IPS-20b (cell line): ENCODE data around the gene STAP1.
"Not testable (repeated sequence)": the region's sequence is repeated elsewhere in the genome, so short reads cannot be mapped to it uniquely, and the experiment has no call there.

Experiments used
- H3K27ac ChIP-seq: one replicate; pipeline ENCODE4 v1.5.1; 2013; ENCODE audit warnings: low read length
- H3K27me3 ChIP-seq: 2 replicates; pipeline ENCODE4 v1.6.1; 2013; ENCODE audit warnings: mild to moderate bottlenecking, low read length, inconsistent platforms; ENCODE audit not compliant: insufficient read depth
- H3K36me3 ChIP-seq: 2 replicates; pipeline ENCODE4 v1.6.1; 2013; ENCODE audit warnings: low read depth, mild to moderate bottlenecking, inconsistent platforms, low read length, moderate library complexity; ENCODE audit not compliant: insufficient read depth
- H3K4me1 ChIP-seq: 2 replicates; pipeline ENCODE4 v1.6.1; 2013; ENCODE audit warnings: mild to moderate bottlenecking, control low read depth, inconsistent platforms, low read length, moderate library complexity; ENCODE audit not compliant: insufficient read depth
- H3K4me3 ChIP-seq: 2 replicates; pipeline ENCODE4 v1.5.1; 2013; ENCODE audit warnings: mild to moderate bottlenecking, low read length, inconsistent platforms
- H3K9ac ChIP-seq: 2 replicates; pipeline ENCODE4 v1.6.1; 2013; ENCODE audit warnings: low read depth, mild to moderate bottlenecking, inconsistent platforms, low read length, moderate library complexity
- H3K9me3 ChIP-seq: 2 replicates; pipeline ENCODE4 v1.6.1; 2013; ENCODE audit warnings: mild to moderate bottlenecking, low read depth, low read length, inconsistent platforms; ENCODE audit not compliant: insufficient read depth

STAP1 gene

DNA sequence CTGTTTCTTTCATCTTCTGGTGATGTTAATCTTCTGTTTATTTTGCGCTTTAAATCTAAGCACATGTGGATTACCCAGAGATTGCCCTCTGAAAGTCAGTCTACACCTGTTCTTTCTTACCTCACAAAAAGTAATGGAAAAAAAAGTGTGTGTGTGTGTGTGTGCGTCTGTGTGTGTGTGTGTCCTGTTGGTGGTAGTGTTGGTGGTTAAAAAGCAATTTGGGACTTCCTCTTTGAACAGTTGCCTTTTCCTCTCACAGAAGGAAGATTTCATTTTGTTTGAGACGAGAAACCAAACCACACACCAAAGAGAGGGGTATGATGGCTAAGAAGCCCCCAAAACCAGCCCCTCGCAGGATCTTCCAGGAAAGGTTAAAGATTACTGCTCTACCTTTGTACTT lies at the start of gene STAP1:
Gene STAP1 (plus strand): TSS at position 235 of the 400 bp plus-strand sequence. CDS start 83 bp downstream, at position 318.
- Histone ChIP-seq H3K27ac (no peak within 1 kb of the TSS), H3K4me1 (no peaks in the 10 kb centered on the region)

GRCh38 chr4:67512501-67512900 lies 46.0 kb upstream of the STAP1 start:
- H3K27ac ChIP-seq, result no peak overlapping the region
- no peak overlapping the region for H3K9ac ChIP-seq
- H3K36me3 ChIP-seq, result peaks cover 72% of the 10 kb centered on the region
- no peak overlapping the region for H3K4me3 ChIP-seq
- H3K27me3 ChIP-seq, result no peaks in the 10 kb centered on the region
- H3K4me1 ChIP-seq, result no peaks in the 10 kb centered on the region
- H3K9me3 ChIP-seq, result no peaks in the 10 kb centered on the region

More for the DNA sequence above, at the start of gene STAP1:
- Histone ChIP-seq H3K27me3 (no peaks in the 10 kb centered on the region), H3K36me3 (no peaks in the 10 kb centered on the region), H3K9ac (no peak within 1 kb of the TSS), H3K9me3 (no peaks in the 10 kb centered on the region), H3K4me3 (no peak within 1 kb of the TSS)

GRCh38 chr4:67520141-67520540 lies 38.4 kb upstream of the STAP1 start:
- H3K36me3 ChIP-seq, result peaks cover 27% of the 10 kb centered on the region
- no peak overlapping the region for H3K4me3 ChIP-seq
- H3K4me1 ChIP-seq, result no peaks in the 10 kb centered on the region
- H3K9ac ChIP-seq, result no peak overlapping the region
- no peaks in the 10 kb centered on the region for H3K27me3 ChIP-seq
- H3K9me3 ChIP-seq, result no peaks in the 10 kb centered on the region
- H3K27ac ChIP-seq, result no peak overlapping the region

DNA sequence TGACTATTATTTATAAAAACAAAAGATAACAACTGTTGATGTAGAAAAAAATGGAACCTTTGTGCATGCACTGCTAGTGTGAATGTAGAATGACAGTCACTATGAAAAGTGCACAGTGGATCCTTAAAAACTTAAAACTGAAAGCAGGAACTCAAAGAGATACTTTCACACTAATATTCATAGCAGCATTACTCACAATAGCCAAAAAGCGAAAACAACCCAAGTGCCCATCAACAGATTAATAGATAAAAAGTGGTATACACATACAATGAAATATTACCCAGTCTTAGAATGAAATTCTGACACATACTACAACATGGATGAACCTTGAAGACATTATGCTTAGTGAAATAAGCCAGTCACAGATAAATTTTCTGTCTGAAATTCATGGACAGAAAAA lies 37.0 kb upstream of the STAP1 start:
- Histone ChIP-seq H3K36me3 (peaks cover 19% of the 10 kb centered on the region; the same call in 1 of the 2 replicates), H3K9ac (no peak overlapping the region)

GRCh38 chr4:67522230-67522629 lies 36.3 kb upstream of the STAP1 start:
- no peaks in the 10 kb centered on the region for H3K9me3 ChIP-seq
- no peak overlapping the region for H3K9ac ChIP-seq
- no peaks in the 10 kb centered on the region for H3K4me1 ChIP-seq
- H3K27me3 ChIP-seq, result no peaks in the 10 kb centered on the region
- H3K27ac ChIP-seq, result no peak overlapping the region
- H3K4me3 ChIP-seq, result no peak overlapping the region
- H3K36me3 ChIP-seq, result peaks cover 18% of the 10 kb centered on the region; the same call in 1 of the 2 replicates

More for the DNA sequence above, 37.0 kb upstream of the STAP1 start:
- Histone ChIP-seq H3K4me1 (no peaks in the 10 kb centered on the region), H3K9me3 (no peaks in the 10 kb centered on the region), H3K27ac (no peak overlapping the region), H3K4me3 (no peak overlapping the region), H3K27me3 (no peaks in the 10 kb centered on the region)

DNA sequence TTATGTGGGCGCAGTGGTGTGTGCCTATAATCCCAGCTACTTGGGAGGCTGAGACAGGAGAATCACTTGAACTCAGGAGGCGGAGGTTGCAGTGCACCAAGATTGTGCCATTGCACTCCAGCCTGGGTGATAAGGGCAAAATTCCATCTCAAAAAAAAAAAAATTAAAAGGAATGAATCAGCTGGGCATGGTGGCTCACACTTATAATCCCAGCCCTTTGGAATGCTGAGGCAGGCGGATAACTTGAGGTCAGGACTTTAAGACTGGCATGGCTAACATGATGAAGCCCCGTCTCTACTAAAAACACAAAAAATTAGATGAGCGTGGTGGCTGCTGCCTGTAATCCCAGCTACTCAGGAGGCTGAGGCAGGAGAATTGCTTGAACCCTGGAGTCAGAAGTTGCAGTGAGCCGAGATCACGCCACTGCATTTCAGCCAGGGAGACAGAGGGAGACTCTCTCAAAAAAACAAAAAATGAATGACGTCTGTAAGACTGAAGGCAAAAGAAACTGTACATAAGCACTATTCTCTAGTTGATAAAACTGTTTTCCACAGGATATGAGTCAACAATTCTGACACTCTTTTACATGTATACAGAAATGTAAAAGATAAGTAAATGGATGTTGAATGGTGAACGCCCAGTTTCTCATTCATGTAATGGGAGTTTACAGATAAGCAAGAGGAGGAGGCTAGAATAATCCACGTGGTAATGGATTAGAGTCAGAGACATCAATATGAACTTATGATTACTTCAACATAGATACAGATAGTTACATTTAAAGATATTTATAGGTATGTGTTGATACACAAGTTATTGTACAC lies 35.5 kb upstream of the STAP1 start:
- H3K9ac ChIP-seq, result no peak overlapping the region
- no peaks in the 10 kb centered on the region for H3K9me3 ChIP-seq
- H3K27ac ChIP-seq, result no peak overlapping the region
- H3K27me3 ChIP-seq, result no peaks in the 10 kb centered on the region
- H3K4me1 ChIP-seq, result no peaks in the 10 kb centered on the region
- peaks cover 12% of the 10 kb centered on the region; the same call in 1 of the 2 replicates for H3K36me3 ChIP-seq
- H3K4me3 ChIP-seq, result no peak overlapping the region

GRCh38 chr4:67524140-67524539 lies 34.4 kb upstream of the STAP1 start:
- not testable (repeated sequence) for H3K27me3 ChIP-seq, H3K27ac ChIP-seq, H3K9me3 ChIP-seq, H3K4me1 ChIP-seq, H3K9ac ChIP-seq, H3K4me3 ChIP-seq
- peaks cover 11% of the 10 kb centered on the region; the same call in 1 of the 2 replicates for H3K36me3 ChIP-seq

GRCh38 chr4:67531379-67531962 lies 27.1 kb upstream of the STAP1 start:
- Histone ChIP-seq H3K9me3 (no peaks in the 10 kb centered on the region), H3K27me3 (no peaks in the 10 kb centered on the region), H3K9ac (no peak overlapping the region), H3K27ac (no peak overlapping the region), H3K4me3 (no peak overlapping the region), H3K4me1 (no peaks in the 10 kb centered on the region), H3K36me3 (peaks cover 63% of the 10 kb centered on the region)

- not testable (repeated sequence) for H3K4me3 ChIP-seq, H3K4me1 ChIP-seq, H3K9ac ChIP-seq, H3K27ac ChIP-seq, H3K9me3 ChIP-seq, H3K27me3 ChIP-seq
- H3K36me3 ChIP-seq, result peaks cover 70% of the 10 kb centered on the region
These were observed 26.1 kb upstream of the STAP1 start for GRCh38 chr4:67532397-67532796.

GRCh38 chr4:67533112-67533511 lies 25.4 kb upstream of the STAP1 start:
- Histone ChIP-seq H3K9me3 (no peaks in the 10 kb centered on the region), H3K36me3 (peaks cover 76% of the 10 kb centered on the region)

DNA sequence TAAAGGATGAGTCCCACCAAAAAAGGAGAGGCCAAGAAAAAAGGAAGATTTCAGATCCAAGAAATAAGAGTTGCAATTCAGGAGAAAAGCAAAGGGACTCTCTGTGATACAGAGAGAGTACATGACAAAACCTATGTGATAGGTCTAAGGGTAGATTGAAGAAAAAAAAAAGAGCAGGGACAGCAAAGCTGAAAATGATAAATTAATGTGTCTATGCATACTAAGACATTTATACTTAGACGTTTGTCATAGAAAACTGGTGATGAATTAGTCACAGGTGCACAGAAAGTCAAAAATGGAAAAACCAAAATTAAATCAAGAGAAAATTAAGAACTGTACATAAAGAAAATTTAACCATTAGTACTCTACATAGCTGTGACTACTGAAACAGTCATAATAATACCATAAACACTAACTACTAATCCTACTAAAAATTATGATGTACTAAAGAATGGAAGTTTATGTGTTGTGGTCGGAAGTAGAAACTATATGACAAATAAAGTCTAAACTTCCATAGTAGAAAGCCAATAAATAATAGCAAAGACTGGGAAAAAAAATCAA lies 23.2 kb upstream of the STAP1 start:
- Histone ChIP-seq H3K27me3 (no peaks in the 10 kb centered on the region), H3K4me3 (no peak overlapping the region), H3K27ac (no peak overlapping the region), H3K4me1 (no peaks in the 10 kb centered on the region), H3K9me3 (no peaks in the 10 kb centered on the region), H3K9ac (no peak overlapping the region), H3K36me3 (peaks cover 79% of the 10 kb centered on the region)

More at GRCh38 chr4:67533112-67533511, 25.4 kb upstream of the STAP1 start:
- H3K27ac ChIP-seq, result no peak overlapping the region
- H3K4me3 ChIP-seq, result no peak overlapping the region
- no peaks in the 10 kb centered on the region for H3K27me3 ChIP-seq
- no peak overlapping the region for H3K9ac ChIP-seq
- H3K4me1 ChIP-seq, result no peaks in the 10 kb centered on the region

DNA sequence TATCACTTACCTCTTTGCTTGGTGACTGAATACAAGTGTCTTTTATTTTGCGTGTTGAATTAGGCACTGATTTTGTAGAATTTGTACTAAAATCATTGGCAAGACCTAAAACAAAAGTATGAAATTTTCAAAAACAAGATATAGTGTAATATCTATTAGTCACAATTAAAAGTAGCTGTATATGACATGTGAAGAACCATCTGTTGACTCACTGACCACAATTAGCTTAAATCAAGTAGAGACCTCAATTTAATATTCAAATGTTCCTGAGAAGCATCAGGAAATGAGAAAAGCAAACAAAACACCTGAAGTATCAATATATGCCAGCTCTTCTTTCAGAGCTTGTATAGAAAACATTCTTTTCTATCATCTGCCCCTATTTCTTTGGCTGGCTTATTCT lies 18.7 kb upstream of the STAP1 start:
- Histone ChIP-seq H3K9ac (no peak overlapping the region), H3K4me3 (no peak overlapping the region), H3K27me3 (no peaks in the 10 kb centered on the region), H3K27ac (no peak overlapping the region), H3K9me3 (no peaks in the 10 kb centered on the region), H3K4me1 (peaks cover 2% of the 10 kb centered on the region; the same call in 1 of the 2 replicates), H3K36me3 (peaks cover 68% of the 10 kb centered on the region)
